Thoracic aorta (tissue), 2 donors: ENCODE results near the gene ATG9B. TPM values are rescaled to one million over a fixed set of nuclear protein-coding genes. Genes with fewer than 3 reads are reported as not detected.
A peak's percentile ranks its signal among the peaks of the same experiment; 100 is the strongest.
"Not testable (repeated sequence)": the region's sequence is repeated elsewhere in the genome, so short reads cannot be mapped to it uniquely, and the experiment has no call there.

Experiments used
- ATAC-seq: fragments of 150-250 bp; one replicate; pipeline ENCODE4 v1.8.0; 2017; ENCODE audit warnings: low read depth; ENCODE audit not compliant: insufficient number of reproducible peaks, low FRiP score
- DNase-seq: peaks from one replicate; pipeline ENCODE4 v3.0.0-alpha.2; 2020; ENCODE audit warnings: low spot score
- H3K27ac ChIP-seq, 2 donors: fragments of 200-600 bp; sonication (generic); 1 replicate in 1 of 2; 2 replicates in 1 of 2; pipeline ENCODE4 v1.5.1; 2016; ENCODE audit warnings: mild to moderate bottlenecking in 2 of 2, moderate library complexity in 2 of 2
- H3K27me3 ChIP-seq: fragments of 200-600 bp; sonication (generic); replicated peaks from 2 replicates; pipeline ENCODE4 v1.6.0; 2016; ENCODE audit warnings: mild to moderate bottlenecking; ENCODE audit not compliant: insufficient read depth
- H3K36me3 ChIP-seq: fragments of 200-600 bp; sonication (generic); one replicate; pipeline ENCODE4 v1.5.1; 2016
- H3K4me1 ChIP-seq, 2 donors: fragments of 200-600 bp; sonication (generic); 1 replicate in 1 of 2; 2 replicates in 1 of 2; pipeline versions ENCODE4 v1.5.1 to v1.6.0; 2016; ENCODE audit warnings: low read depth in 2 of 2, mild to moderate bottlenecking in 1 of 2; ENCODE audit not compliant: control insufficient read depth in 1 of 2
- H3K4me3 ChIP-seq: fragments of 200-600 bp; sonication (generic); 2 replicates; pipeline ENCODE4 v1.5.1; 2016; ENCODE audit warnings: mild to moderate bottlenecking
- H3K9me3 ChIP-seq: fragments of 200-600 bp; sonication (generic); 2 replicates; pipeline ENCODE4 v1.5.1; 2016
- total RNA-seq, 2 donors: library from RNA; depleted of rRNA; stranded (reverse); fragments of >200 nt; gene quantifications; one replicate each; pipeline versions ENCODE4 v1.1.0 to v1.2.3, GENCODE V29; 2016
- TF ChIP-seq, protein P1 (sequence below): fragments of 200-600 bp; sonication (generic); IDR thresholded peaks from one replicate; pipeline ENCODE4 v1.5.1; 2019; ENCODE audit warnings: antibody characterized with exemption

The ATG9B gene
- total RNA-seq, 2 donors from 2014 or later: 1.2 TPM; not detected in 1

DNA sequence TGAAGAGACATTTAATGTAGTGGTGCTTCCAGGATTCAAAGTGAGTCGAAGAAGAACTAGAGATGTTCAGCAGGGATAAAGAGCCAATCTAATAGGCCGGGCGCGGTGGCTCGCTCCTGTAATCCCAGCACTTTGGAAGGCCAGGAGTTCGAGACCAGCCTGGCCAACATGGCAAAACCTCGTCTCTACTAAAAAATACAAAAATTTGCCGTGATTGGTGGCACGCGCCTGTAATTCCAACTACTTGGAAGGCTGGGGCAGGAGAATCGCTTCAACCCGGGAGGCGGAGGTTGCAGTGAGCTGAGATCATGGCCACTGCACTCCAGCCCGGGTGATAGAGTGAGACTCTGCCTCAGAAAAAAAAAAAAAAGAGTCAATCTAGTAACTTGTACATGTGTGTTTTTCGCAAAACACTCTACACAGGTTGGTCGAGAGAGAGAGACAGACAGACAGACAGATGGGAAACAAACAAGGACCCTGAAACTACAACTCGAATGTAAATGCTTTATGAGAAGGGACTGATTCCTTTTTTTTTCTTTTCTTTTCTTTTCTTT is 4.7 kb upstream of the ATG9B start:
- Histone ChIP-seq H3K27ac (peak overlapping the region; percentile 51 to 71), H3K4me3 (peak overlapping the region; percentile 89), H3K9me3 (no peaks in the 10 kb centered on the region), H3K4me1 (peaks cover 7 to 9% of the 10 kb centered on the region in 2 donors), H3K27me3 (no peaks in the 10 kb centered on the region), H3K36me3 (no peaks in the 10 kb centered on the region)
- TF ChIP-seq, protein P1, sequence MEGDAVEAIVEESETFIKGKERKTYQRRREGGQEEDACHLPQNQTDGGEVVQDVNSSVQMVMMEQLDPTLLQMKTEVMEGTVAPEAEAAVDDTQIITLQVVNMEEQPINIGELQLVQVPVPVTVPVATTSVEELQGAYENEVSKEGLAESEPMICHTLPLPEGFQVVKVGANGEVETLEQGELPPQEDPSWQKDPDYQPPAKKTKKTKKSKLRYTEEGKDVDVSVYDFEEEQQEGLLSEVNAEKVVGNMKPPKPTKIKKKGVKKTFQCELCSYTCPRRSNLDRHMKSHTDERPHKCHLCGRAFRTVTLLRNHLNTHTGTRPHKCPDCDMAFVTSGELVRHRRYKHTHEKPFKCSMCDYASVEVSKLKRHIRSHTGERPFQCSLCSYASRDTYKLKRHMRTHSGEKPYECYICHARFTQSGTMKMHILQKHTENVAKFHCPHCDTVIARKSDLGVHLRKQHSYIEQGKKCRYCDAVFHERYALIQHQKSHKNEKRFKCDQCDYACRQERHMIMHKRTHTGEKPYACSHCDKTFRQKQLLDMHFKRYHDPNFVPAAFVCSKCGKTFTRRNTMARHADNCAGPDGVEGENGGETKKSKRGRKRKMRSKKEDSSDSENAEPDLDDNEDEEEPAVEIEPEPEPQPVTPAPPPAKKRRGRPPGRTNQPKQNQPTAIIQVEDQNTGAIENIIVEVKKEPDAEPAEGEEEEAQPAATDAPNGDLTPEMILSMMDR: peak; percentile 4
- DNase-seq: no peak
- ATAC-seq: no peak

DNA sequence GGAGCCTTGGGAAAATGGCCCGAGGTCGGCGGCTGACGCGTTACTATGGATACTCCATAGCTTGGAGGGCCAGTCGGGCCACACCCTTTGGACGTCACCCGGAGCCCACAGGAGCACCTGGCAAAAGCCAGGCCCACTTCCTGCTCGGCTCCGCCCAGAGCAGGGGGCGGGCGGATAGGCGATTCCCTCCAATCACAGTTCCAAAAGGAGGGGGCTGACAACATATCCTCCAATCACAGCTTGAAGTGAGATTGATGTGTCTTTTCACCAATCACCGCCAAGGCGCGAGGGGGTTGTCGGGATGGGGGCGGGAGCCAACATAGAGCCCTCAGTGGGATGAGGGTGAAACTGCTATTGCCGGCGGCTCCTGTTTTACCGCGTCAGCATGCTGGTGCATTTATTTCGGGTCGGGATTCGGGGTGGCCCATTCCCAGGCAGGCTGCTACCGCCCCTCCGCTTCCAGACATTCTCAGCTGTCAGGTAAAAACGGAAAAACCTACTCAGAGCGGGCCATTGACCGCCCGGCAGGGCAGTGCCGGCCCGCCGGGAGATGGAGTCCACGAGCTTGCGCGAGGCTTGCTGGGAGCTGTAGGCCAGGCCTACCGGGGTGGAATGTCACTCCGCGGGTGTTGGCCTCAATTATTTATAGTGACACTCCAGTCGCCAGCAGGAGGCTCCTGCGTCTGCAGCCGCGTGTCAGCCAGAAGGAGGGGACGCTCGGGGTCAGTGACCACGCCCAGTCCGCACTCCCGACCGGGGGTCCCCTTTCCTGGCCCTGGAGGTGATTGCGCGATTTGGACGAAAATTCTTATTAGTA is 4.0 kb upstream of the ATG9B start, which contains the start of gene ABCB8:
Gene ABCB8 (plus strand): TSS at position 320 of the 817 bp plus-strand sequence. CDS start 66 bp downstream, at position 386.
- TF ChIP-seq, protein P1: peak; percentile 53
- DNase-seq (peak; percentile 98), ATAC-seq (peak; percentile 100)
- H3K9me3 ChIP-seq: no peaks in the 10 kb centered on the region
- peak within 1 kb of the TSS; percentile 51 to 71 for H3K27ac ChIP-seq
- peaks cover 7 to 9% of the 10 kb centered on the region in 2 donors for H3K4me1 ChIP-seq
- H3K4me3 ChIP-seq: peak within 1 kb of the TSS; percentile 89
- no peaks in the 10 kb centered on the region for H3K27me3 ChIP-seq
- no peaks in the 10 kb centered on the region for H3K36me3 ChIP-seq

DNA sequence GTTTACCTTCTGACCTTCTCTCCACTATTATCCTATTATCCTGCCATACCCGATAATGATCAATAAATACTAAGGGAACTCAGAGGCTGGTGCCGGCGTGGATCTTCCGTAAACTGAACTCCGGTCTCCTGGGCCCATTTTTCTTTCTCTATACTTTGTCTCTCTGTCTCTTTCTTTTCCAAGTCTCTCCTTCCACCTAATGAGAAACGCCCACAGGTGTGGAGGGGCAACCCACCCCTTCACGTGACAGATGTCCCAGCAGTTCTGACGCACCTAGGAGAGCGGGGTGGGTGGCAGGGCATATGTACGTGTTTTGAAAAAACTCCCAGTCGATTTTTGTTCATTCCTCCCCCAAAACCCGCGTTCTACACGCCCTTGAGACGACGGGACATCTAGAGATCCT is 3.4 kb upstream of the ATG9B start:
- H3K9me3 ChIP-seq, H3K36me3 ChIP-seq, DNase-seq, H3K4me1 ChIP-seq, H3K27me3 ChIP-seq: not testable (repeated sequence)
- Histone ChIP-seq H3K27ac (peak overlapping the region in 1 of 2 donors; percentile 20), H3K4me3 (peak overlapping the region; percentile 89)
- ATAC-seq: peak; percentile 7

DNA sequence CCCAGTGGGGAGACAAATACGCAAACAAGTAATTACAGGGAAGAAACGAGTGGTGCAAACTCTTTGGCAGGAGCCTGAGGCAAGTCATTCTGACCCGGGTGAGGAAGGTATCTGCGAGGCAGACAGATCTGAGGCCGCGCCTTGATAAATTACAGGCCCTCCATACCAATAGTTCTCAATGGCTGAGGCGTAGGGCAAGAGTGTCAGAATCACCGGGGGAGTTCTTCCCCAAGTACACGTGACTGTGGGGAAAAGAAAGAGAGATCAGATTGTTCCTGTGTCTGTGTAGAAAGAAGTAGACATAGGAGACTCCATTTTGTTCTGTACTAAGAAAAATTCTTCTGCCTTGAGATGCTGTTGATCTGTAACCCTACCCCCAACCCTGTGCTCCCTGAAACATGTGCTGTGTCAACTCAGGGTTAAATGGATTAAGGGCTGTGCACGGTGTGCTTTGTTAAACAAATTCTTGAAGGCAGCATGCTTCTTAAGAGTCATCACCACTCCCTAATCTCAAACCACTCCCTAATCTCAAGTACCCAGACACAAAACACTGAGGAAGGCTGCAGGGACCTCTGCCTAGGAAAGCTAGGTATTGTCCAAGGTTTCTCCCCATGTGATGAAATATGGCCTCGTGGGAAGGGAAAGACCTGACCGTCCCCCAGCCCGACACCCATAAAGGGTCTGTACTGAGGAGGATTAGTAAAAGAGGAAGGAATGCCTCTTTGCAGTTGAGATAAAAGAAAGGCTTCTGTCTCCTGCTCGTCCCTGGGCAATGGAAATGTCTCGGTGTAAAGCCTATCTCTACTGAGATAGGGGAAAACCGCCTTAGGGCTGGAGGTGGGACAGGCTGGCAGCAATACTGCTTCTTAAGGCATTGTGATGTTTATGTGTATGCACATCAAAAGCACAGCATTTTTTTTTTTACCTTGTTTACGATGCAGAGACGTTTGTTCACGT is 2.8 kb upstream of the ATG9B start:
- H3K4me1 ChIP-seq, H3K27ac ChIP-seq, H3K36me3 ChIP-seq, H3K27me3 ChIP-seq, ATAC-seq, DNase-seq, H3K9me3 ChIP-seq: not testable (repeated sequence)
- H3K4me3 ChIP-seq: peak overlapping the region; percentile 89

DNA sequence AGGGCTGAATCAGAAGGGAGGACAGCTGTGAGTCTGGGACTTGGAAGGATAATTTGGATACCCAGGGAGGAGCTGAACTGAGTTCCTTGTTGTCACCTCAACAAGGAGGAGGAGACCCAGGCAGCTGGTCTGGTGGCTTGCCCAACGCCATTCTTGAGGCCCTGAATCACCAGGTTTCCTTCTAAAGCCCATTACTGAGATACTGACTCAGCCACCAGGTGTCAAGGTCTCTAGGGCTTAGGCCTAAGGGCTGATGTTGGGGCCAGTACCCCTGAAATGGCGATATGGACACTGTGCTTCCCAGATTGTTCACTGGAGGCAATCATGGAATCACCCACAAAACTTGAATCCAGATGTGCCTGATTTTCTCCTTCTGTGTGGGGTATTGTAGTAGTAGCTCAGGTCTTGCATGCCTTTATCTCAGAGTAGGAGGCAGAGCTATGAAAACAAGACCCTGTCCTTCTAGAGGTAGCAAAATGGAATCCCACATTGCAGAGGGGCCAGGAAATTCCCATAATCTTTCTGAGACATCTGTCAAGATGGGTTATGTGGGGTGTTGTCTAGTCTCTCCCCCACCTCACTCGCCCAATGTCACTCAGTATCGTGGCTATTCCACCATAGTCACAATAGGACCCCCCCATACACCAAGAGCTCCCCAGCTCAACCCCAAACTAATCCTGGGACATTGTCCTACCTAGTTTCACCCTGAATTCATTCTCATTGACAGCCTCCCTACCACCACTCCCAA is 1.8 kb upstream of the ATG9B start:
- no peaks in the 10 kb centered on the region for H3K27me3 ChIP-seq

More for the DNA sequence above, 1.8 kb upstream of the ATG9B start:
- H3K36me3 ChIP-seq: no peaks in the 10 kb centered on the region
- no peaks in the 10 kb centered on the region for H3K9me3 ChIP-seq
- DNase-seq: no peak
- H3K4me3 ChIP-seq: no peak overlapping the region
- ATAC-seq: no peak
- peaks cover 7 to 9% of the 10 kb centered on the region in 2 donors for H3K4me1 ChIP-seq
- no peak overlapping the region for H3K27ac ChIP-seq
- TF ChIP-seq, protein P1: no peak
